Esophagus squamous epithelium (tissue), 4 donors: ENCODE measurements around the gene GJB4.

Experiments
- CTCF ChIP-seq, 6 experiments: fragments of 450-650 bp in 4 of 6; fragments of 200-600 bp in 2 of 6; sonication (generic) in 2 of 6; IDR thresholded peaks; one replicate each; pipeline ENCODE4 v1.5.1; 2016 to 2019; ENCODE audit warnings: antibody characterized with exemption in 6 of 6, mild to moderate bottlenecking in 4 of 6, moderate library complexity in 4 of 6
- POLR2A ChIP-seq, 4 donors: fragments of 450-650 bp; IDR thresholded peaks; one replicate each; pipeline ENCODE4 v1.6.1; 2017; ENCODE audit warnings: antibody characterized with exemption in 4 of 4, mild to moderate bottlenecking in 4 of 4, moderate library complexity in 3 of 4

- TF ChIP-seq CTCF (IDR thresholded peaks at IDR 0.05) (no peak), POLR2A (IDR thresholded peaks at IDR 0.05) (peak in 2 of 4 donors; percentile 16 to 47)
Observed at GRCh38 chr1:34754964-34755637, 4.4 kb upstream of the GJB4 start, which contains the start of gene GJB5.
